HG03571 (cell line): ENCODE data around the gene ISLR.
"Not testable (repeated sequence)": the region's sequence is repeated elsewhere in the genome, so short reads cannot be mapped to it uniquely, and the experiment has no call there.

Experiments
- ATAC-seq: cut with Tn5 transposase; IDR thresholded peaks from one replicate; pipeline ENCODE4 v1.9.1; 2021; ENCODE audit not compliant: unreplicated experiment

ISLR gene

DNA sequence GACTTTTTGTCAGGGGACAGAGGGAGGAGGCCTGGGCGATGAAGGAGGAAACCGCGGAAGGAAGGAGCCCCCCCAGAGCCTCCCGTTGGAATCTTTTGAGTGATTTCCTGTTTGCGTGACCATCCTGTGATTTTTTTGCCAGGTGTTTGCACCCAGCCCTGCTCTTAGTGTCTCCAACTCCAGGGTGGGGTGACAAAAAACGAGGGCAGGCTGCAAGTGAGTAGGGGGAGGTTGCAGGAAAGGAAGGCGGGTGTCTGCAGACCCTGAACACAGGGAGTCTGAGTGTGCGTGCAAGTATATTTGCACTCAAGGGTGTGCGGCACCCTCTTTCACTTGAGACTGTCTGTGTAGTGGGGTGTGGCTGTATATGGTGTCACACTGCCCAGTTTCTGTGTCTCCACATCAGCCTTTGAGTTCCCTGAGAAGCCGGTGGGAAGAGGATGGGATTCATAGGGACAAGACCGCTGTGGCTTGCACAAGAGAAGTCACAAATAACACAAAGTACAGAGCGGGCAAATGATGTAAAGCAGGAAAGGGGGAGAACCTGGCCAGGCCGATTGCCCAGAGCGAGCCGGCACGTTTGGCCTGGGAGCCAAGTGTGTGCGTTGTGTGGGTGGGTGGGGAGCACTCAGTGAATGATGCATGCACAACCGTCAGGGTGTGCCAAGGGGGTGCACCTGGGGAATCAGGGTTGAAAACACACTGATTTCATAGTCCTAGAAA is 36.5 kb upstream of the ISLR start:
- ATAC-seq = no peak

DNA sequence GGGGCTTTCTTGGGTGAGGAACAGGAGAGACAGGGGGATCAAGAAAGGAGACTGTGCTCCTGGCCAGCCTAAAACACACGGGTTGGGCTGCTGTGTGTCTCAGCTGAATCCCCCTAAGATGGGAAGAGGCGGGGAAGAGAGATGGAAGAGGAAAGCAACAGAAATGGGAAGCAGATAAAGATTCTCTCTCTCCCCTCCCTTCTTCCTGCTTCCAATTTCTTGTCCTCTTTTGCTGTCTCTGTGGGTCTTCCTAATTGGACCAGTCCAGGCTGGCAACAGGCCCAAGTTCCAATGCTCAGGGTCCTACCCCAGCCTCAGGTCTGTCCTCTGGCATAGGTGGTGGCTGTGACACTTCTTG is 36.0 kb upstream of the ISLR start:
- no peak for ATAC-seq

DNA sequence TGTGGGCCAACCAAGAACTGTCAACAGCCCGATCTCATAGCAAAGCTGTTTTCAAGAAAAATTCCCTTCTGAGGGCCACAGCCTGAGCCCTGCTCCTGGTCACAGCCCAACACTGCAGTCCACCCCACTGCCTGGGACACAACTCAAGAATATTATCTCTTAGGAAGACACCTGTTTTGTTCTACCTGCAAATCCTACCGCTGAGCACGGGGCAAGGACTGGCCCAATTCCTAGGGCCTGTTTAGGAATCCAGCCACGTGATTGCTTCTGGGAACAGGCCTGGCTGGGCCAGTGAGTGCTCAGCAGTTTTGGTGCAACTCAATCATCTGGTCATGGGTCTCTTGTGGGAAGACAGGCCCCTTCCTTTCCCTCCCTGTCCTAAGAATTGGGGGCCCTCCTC is 34.9 kb upstream of the ISLR start:
- ATAC-seq = no peak

DNA sequence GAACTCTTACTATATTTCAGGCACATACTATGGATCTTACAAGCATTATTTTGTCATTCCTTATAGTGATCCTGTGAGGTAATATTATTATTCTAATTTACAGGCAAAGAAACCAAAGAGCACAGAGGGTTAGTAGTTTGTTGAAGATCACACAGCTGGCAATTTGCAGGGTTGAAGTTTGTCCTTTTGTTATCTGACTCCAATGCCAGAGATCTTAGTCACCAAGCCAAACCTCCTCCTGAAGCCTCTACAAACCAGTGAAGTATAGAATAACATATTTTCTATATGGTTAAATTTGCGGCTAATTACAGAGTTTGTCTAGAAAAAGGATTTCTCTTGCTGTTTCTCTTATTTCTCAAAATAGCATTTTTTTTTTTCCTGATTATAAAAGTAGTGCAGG is 31.9 kb upstream of the ISLR start:
- ATAC-seq = no peak

DNA sequence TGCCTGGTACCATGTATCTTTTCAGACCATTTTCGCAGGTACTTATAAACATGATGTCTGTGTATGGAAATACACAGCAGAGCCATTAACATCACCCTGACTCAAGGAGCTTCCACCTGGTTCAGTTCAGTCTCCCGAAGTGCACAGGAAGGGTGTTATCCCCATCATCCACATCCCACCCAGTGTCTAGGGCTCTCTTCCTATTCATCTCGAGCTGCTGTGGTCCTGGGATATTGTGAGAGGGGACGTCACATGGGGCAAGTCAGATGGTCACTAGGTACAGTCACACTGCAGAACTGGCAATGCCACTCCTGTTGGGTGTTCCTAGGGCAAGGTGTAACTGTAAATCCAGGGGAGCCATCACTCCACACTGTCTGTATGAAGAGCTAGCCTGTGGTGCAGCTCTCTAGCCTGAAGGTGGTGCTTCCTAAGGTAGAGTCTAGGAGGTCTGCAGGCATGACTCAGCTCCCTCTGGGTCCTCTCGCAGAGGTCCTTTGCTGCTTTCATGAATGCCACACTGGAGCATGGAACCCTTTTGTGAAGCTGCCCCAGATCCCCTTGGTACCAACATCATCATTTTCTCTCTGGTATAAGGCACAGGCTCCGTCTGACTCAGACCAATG is 29.2 kb upstream of the ISLR start:
- ATAC-seq = no peak

DNA sequence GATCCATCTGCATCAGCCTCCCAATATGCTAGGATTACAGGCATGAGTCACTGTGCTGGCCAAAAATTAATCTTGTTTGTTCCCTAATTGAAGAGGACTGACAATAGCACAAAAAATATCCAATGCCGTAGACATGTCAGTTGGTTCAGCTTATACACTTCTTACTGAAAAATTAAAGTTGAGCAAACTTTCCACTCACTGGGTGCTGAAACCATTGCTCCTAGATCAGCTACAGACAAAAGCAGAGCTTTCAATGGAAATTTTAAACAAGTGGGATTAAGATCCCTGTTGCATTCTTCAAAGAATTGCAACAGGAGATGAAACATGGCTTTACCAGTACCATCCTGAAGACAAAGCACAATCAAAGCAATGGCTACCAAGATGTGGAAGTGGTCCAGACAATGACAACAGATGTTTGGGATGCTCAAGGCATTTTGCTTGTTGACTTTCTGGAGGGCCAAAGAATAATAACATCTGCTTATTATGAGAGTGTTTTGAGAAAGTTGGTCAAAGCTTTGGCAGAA is 27.2 kb upstream of the ISLR start:
- ATAC-seq = no peak

DNA sequence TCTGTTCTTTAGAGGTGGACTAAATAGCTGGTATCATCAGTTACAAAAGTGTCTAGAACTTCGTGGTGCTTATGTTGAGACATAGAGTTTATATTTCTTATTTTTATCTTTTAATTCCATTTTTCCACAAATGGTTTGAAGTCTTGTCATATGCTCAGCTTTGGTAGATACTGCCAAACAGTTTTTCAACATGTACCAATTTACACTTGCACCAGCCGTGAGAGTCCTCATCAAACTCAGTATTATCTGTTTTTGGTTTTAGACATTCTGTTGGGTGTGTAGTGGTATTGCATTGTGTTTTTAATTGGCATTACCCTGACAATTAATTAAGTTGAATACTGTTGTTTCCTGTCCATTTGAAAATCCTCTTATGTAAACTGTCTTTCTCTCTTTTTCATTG is 26.5 kb upstream of the ISLR start:
- no peak for ATAC-seq

DNA sequence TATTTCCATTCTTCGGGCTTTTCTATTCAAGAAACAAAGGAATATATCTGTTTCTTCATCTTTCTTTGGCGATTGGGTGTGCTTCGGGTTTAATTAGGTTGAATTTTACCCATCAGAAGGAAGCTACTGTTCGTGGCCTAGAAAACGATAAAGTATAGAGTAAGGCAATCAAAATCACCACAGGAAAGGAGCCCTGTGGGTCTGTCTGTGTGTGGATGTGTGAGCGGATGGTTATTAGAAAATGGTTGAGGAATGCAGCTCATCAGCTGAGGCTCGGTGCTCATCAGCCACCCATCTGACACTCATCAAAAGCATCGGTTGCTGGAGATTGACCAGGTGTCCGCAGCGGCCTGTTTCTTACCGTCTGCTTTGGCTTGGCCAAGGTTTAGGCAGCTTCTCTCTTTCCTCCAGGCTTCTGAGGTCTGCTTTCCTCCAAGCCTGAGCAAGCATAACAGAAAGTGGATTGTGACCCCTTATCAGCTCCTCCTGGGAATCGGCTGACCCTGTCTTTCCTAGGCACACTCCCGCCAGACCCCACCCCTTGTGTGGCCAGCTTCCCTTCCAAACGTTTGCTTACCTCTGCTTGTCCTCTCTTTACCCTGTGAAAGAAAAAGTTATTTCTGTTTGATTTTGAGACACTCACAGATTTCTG is 17.6 kb upstream of the ISLR start:
- no peak for ATAC-seq

DNA sequence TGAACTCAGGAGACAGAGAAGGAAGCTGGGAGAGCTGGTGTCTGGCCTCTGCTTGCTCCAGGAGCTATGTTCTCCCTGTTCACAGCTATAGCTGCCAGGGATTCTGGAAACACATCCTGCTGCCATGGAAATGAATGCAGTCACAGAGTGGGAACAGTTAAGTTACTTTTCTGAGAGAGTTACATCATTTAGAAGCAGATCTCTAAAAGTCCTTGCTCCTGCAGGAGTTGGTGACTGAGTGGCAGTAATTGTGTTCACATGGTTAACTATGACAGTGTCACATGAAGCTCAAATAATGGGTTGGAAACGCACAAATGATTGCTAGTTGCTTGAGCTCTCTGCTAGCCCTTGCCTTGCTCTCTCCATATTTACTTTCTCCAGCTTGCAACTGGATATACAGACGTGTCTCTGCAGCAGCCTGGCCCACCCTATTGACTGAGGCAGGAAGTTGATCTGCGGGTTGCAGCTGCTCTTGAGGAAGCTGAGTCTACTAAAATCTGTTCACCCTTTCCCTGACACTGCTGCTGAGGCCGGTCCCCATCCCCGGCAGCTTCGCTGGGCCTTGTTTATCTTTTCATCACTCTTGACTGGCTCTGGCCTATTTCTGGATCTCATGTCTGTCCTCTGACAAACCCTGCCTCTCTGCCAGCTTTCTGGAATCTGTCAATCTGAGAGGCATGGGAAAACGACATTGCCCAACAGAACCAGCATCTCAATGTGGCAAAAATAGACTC is 16.7 kb upstream of the ISLR start:
- ATAC-seq = no peak

DNA sequence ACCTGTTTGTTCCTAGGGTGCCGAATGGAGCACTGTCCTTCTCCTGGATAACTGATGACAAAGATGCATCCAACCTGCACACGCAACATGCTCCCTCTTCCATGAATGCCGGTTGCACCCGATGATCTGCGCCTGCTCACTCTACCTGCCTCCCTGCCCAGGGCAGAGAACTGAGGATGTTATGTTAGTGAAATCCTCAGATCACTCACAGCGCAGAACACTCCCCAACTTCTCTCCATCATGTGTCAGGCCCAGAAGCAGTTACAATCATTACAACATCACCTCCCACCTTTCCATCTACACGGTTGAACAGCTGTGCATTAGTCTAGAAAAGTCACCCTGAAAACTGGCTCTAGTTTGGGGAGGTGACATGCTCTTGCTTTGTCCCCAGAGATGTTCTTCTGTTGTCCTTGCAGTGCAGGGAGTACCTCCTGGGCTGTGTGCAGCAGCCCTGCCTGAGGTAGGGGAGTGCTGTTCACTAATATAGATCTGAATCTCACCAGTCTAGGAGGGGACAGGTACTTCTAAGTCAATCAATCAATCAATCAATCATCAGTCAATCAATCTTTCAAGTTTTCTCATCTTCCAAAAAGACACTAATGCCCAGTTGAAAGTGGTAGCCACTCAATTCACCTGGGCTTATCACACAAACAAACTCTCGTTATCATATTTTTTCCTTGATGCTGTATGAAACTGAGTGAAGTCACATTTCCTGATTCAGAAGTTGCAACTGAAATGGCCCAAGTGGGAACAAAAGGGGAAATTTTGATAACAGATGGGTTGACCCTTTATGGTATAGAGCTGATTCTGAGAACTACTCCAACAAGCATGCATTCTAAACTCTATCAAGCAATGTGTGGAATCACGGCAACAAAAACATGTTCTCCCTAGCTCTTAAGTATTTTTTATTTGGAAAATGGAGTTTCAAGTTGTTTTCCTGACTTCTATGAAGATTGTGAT is 15.4 kb upstream of the ISLR start:
- ATAC-seq = no peak

DNA sequence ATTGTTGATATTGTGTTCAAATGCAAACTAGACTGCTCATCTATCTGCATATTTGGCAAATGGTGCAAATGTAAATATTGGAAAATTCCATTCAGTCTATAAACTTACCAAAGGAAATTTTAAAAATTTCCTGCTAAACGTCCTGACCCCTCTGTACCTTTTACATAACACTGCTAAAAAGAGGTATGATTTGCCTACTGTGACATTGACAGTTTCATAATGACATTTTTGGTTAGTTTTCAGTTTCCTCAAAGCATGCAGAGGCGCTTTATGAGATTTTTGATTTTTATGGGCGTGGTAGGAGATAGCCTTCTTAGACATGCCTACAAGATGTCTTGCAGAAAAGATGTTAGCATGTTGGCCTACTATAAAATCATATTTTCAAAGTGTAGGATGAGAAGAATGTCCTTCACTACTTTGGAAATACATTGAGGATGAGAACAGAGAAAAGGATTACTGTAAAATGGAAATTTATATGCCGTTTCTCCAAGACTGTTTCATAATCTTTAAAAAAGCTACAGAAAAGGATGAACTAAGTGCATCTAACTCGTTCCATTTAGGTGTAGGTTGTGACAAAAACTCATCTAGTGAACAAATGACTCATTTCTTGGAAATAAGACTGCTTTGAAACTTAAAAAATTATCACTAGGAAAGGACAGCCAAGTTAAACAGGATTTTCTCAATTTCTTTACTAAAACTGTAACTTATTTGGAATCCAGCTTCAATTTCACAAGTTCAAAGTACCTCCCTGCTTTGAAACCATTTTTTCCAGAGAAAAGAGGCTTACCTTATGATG is 14.5 kb upstream of the ISLR start:
- ATAC-seq = no peak

DNA sequence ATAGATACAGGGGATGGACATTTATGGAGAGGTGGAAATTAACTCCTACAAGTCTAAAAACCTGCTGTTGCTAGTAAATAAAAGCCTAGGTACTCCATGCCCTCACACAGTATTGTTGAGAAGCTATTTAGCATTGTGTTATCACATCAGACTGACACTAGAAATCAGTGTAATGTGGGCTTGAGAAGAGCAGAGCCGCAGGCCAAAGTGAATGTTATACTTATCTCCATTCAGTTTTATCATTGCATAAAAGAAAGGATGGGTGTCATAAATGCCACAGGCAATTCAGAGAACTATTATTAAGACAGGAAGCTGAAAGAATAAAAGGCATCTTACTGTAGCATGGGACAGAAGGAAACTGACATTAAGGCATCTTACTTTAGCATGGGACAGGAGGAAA is 13.7 kb upstream of the ISLR start:
- no peak for ATAC-seq

DNA sequence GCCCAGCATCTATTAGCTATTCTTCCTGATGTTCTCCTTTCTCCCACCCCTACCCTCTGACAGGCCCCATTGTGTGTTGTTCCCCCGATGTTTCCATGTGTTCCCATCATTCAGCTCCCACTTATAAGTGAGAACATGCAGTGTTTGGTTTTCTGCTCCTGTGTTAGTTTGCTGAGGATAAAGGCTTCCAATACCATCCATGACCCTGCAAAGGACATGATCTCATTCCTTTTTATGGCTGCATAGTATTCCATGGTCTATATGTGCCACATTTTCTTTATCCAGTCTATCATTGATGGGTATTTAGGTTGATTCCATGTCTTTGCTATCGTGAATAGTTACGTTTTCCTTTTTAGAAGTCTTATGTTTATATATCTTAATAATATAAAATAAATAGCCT is 13.1 kb upstream of the ISLR start:
- not testable (repeated sequence) for ATAC-seq

DNA sequence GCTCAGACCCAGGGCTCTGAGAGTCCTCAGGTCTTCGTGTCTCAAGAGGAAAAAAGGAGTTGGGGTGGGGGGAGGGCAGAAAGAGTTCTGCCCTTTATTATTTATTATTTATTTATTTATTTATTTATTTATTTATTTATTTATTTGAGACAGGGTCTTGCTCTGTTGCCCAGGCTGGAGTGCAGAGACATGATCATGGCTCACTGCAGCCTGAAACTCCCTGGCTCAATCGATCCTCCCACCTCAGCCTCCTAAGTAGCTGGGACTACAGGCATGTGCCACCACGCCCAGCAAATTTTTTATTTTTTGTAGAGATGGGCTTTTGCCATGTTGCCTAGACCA is 11.3 kb upstream of the ISLR start:
- not testable (repeated sequence) for ATAC-seq

DNA sequence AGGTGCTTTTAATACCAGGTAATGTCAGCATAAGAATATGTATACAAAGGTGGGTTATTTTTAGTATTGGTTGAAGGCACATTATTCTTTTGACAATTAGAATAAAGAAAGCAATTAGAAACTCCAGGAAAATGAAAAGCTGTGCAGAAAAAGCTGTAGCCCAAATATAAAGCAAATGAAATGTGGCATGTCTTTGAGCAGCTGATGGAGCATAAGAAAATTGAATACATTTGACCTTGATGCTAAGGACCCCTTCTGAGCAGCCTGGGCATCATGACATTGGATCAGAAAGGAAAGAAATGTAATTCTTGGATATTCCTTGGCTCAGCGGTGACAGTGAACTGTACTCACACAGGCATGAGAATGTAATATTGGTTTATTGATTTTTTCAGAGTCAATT is 8.0 kb upstream of the ISLR start:
- ATAC-seq = no peak

DNA sequence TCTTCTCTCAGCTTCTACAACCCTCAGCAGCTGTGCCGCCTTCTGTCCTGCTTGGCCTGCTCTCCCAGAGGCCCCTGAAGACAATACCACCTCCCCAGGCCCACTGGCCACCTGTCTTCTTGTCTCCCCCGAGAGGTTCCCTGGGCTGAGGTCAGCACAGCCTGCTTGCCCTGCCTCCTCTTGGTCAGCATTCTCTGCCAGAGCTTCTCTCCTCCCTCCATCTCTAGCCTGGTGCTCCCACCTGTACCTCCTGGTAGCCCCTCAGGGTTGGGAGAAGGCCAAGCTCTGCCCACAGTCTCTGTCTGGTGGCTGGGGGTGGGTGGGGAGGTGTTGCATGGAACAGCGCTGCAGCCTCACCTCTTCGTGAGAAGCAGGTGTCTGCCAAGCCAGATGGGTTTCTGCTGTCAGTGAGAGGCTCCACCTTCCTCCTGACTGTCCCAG is 5.6 kb upstream of the ISLR start:
- no peak for ATAC-seq

DNA sequence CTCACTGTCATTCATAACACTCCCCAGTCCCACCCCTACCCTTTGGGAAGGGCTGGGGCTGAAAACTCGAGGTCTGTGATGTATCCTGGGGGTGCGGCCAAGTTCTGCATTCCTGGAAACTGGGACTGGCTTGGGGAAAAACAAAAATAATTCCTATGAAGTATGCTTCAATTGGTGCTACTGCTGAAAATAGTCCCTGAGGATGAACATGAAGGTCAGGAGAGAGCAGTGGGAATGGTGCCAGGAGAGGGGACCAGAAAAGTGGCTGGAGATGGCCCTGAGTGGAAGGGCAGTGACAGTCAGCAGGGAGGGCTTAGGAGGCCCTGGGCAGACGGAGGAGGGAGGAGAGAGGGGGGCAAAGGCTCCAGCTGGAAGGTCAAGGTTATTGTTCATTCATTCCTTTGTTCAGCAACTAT is 4.8 kb upstream of the ISLR start:
- ATAC-seq = no peak

DNA sequence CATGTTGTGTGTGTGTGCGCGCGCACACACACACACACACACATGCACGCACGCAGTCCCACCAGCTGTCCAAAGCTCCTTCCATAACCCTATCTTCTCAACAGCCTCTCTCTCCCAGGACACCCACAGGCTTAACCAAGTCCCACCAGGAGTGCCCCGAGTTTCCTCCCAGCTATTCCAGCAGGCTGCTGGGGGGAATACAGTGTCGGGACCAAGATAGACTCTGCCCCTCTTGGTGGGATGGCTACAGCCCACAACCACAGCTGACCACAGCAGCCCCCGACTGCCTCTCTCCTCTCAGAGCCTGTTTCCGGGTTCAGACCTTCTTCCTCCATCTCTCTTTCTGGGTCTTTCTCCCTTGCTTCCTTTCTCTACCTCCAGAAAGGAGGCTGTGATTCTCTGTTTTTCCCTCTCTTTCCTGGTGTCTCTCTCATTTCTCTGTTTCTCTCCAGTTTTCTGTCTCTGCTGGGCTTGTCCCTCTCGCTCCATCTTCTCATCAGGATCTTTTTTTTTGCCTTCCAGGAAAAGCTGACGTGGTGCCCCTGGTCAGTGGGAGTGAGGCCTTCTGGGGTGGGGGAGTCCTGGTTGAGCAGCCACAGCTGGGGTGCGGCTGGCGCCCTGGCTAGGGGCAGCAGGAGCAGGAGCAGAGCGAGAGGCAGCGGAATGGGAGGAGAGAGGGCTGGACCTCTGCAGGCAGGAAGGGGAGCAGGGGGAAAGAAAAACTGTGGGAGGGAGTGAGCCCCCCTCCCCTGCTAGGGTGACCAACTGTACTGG is 3.3 kb upstream of the ISLR start:
- no peak for ATAC-seq
